Neural progenitor cell (in vitro differentiated cells): Measurements from ENCODE around the gene TMEM200C.

ENCODE experiments used
- CTCF ChIP-seq: fragments of 200-600 bp; sonication (generic); IDR thresholded peaks from 2 replicates; pipeline ENCODE4 v1.5.1; 2017; ENCODE audit warnings: antibody characterized with exemption, mild to moderate bottlenecking
- EZH2 ChIP-seq: fragments of 200-600 bp; sonication (generic); IDR thresholded peaks from 2 replicates; pipeline ENCODE4 v1.6.1; 2017; ENCODE audit warnings: antibody characterized with exemption, mild to moderate bottlenecking, moderate library complexity

- TF ChIP-seq EZH2 (no peak), CTCF (no peak)
These were observed 38.1 kb downstream of the TMEM200C start for GRCh38 chr18:5857180-5857579.
